NOMO-1 treated with dmso at 0.1 percent for 144 hours (cell line): ENCODE data around the gene FNDC10.
"Not testable (repeated sequence)": the region's sequence is repeated elsewhere in the genome, so short reads cannot be mapped to it uniquely, and the experiment has no call there.

Experiments used
- DNase-seq: peaks from one replicate; lab custom pipeline; 2025; ENCODE audit not compliant: unreplicated experiment; lab: John Stamatoyannopoulos, UW

Gene FNDC10

DNA sequence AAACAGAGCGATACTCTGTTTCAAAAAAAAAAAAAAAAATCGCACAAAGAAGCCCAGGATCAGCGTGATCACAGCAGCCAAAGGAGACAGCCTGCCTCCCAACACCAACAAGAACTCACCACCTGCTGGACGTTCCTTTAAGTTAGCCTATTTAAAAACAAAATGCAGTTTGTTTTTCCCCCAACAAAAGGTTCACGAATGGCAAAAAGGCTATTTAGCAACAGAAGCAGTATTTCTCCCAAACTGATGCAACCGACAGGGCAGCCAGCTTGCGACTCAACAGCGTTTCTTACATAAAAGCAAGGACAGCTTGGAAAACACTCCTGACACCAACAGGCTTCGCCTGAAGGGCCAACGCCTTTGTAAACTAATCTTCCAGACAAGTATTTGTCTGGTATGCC is 32.0 kb downstream of the FNDC10 start:
- no peak for DNase-seq

DNA sequence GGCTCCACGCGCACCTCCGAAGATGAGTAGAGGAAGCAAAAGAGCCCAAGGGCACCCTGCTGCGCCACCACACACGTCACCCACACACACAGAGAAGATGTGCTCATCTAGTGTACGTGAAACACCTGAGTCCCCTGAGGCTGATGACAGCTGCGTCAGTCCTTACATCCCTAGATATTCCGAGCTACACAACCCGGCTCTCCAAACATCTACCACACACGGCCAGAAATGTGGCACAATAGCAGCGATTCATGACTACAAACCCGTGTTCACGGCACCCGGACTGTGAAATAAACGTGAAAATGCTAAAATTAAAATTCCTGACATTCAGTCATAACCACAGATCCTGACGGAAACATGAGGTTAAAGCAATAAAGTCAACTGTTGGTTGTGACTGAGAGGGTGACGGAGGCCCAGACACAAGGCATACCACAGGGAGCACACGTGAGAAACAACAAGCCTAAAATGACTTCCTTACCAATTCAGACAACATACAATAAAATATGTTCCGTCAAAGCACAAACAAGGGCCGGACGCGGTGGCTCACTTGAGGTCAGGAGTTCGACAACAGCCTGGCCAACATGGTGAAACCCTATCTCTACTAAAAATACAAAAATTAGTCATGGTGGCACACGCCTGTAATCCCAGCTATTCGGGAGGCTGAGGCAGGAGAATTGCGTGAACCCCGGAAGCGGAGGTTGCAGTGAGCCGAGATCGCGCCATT is 32.6 kb downstream of the FNDC10 start:
- no peak for DNase-seq

DNA sequence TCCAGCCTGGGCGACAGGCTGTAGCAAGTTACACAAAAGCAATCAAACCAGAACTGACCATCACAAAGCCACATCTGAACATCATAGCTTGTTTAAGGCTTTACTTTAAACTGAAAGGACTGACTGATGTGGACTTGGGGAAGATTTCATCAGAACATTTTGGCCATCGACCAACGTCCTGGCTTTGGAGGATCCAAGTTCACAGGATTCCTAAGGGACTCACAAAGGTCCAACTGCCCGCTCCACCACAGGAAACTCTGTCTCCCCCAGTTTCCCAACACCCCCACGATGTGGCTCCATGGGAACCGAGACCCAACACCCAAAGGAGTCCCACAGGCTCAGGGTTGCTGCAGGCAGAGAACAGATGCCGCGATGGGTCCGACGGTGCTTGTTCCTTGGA is 34.6 kb downstream of the FNDC10 start:
- no peak for DNase-seq

- no peak for DNase-seq
Measured at GRCh38 chr1:1564268-1564667, 35.7 kb downstream of the FNDC10 start.

DNA sequence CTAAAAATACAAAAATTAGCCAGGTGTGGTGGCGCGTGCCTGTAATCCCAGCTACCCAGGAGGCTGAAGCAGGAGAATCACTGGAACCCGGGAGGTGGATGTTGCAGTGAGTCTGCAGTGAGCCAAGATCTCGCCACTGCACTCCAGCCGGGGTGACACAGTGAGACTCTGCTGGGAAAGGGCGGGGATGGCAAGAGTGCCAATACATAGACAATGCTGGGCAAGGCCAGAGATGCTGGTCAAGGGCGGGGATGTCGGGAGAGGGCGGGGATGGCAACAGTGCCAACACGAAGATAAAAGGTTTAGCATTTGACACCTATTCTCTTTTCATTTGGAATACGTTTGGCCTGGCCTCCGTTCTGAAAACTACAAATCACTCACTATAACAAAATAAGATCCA is 36.2 kb downstream of the FNDC10 start:
- no peak for DNase-seq

- DNase-seq, result no peak
Measured at GRCh38 chr1:1562556-1563195, 37.3 kb downstream of the FNDC10 start.

DNA sequence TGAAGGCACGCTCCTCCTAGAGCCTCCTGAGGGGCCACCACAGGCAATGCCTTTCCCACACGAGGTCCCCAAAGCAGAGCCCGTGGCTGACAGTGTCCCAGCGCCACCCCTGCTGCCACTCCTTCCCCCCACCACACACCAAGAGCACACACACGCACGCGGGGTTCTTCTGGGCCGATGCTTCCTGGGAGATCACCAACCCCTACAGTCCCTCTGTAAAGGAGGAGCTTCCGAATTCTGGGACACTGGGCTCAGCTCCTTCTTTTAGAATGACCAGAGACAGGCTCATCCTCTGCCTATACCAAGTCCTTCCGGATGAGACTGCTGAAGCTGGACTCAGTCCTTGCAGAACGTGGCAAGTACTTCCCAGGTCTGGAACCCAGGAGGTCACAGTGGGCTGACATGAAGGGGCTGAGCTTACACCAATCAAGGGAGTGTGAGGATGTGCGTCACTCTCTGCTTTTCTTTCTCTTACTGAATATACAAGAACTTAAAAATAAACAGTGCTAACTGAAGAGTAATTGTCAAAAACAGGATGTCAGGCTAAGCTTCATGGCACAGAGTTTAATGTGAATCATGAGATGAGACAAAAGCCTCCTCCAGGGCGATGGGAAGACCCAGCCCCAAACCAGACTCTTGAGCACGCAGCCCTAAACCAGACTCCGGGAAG is 38.0 kb downstream of the FNDC10 start:
- DNase-seq, result no peak

DNA sequence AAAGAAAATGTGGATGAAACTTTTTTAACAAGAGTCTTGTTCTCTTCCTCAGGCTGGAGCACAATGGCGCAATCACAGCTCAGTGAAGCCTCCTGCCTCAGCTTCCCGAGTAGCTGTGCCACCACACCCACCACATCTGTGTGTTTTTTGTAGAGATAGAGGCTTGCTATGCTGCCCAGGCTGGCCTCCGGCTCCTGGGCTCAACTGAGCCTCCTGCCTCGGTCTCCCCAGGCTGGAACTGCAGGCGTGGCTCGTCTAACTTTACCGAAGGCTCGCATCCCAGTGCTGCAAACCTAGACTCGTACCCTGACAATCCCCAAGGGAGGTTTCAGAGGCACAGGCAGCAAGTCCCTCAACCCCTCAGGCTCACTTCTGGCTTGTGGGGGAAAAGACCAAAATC is 39.8 kb downstream of the FNDC10 start:
- DNase-seq, result no peak

GRCh38 chr1:1559066-1559465 is 40.9 kb downstream of the FNDC10 start:
- no peak for DNase-seq

DNA sequence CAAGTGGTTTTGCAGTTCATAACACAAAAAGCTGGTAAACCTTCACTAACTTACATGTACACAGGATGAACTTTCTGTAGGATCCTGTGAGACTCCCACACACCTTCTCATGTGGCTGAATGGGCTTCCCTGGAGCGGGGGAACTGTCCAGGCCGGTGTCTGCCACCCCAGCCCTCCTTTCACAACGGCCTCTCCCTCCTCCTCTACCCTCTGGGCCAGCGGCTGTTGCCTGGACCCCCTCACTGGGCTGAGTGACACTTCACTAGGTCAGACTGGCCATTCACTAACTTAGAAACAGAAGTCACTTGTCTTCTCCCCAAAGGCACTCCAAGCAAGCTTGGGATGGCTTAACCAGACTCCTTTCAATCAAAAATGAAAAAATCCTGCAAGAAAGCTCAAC is 41.3 kb downstream of the FNDC10 start:
- DNase-seq, result no peak

- not testable (repeated sequence) for DNase-seq
Measured at GRCh38 chr1:1557688-1558087, 42.2 kb downstream of the FNDC10 start.

- DNase-seq, result not testable (repeated sequence)
Measured at GRCh38 chr1:1556961-1557360, 43.0 kb downstream of the FNDC10 start.

DNA sequence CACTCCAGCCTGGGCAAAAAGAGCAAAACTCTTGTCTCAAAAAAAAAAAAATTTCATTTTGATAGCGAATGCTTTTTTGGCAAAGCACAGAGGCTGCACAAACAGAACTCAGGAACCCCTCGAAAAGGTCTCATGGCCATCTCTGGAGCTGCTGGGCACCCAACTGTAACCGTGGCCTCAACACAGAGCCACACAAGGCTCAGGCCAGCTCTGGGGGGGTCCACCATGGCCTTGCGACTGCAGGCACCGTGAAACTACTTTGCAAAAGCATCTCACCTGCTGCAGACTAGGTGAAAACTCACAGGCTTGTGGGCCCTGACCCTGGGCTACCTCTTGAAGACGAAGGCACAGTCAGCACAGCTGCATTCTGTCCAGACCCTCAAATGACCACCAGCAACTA is 43.4 kb downstream of the FNDC10 start:
- no peak for DNase-seq

DNA sequence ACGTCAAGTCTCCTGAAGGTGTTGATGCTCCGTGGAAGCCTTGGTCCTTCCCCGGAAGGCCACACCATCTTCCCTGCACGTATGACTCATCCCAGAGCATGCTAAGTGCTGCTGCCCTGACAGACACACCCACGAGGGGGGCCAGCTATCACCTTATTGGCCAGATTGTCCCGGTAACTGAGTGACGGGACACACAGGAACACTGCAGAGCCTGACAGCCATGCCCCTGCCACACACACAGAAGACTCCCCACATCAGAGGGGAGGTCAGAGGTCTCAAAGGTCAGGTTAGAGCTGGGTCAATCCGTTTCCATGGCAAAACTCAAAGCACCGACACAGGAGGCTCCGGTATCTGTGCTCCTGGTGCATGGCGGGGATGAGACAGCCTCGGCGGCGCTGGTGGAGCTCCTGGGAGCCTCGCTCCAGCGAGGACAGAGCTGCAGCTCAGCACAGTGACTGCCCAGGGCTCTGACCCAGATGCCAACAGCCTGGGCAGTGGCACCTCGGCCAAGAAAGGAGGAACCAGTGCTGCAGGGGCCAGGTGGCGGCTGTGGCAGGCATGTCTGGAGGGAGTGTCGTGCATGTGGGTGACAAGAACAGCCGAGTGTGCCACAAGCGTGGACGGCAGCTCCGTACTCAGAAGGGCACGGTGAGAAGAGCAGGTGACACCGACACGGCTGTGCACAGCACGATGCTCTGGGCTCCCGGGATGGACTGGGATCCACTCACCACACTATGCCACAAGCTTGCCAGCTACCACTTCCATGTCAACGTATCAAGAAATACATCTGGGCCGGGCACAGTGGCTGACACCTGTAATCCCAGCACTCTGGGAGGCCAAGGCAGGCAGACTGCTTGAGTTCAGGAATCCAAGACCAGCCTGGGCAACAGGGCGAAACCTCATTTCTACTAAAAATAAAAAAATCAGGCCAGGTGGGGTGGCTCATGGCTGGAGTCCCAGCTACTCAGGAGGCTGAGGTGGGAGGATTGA is 44.7 kb downstream of the FNDC10 start:
- DNase-seq, result no peak

- DNase-seq, result no peak
Measured at GRCh38 chr1:1554550-1554925, 45.4 kb downstream of the FNDC10 start.

GRCh38 chr1:1553821-1554494 is 46.0 kb downstream of the FNDC10 start:
- DNase-seq, result no peak

DNA sequence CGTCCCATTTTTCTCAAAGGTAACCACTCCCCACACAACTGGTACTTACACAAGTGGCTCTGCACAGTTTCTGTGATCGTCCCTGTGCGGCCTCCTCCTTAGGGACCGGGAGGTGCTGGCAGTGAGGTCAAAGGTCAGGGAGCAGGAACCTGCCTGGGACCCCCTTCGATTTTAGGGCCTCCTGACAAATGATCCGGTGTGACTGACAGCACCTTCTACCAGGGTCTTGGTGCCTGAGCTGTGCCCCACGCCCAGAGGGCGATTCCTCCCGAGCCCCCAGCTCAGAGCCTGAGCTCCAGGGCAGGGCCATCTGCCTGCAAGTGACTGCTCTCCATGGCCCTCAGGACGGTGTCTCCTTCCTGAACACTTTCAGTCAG is 47.7 kb downstream of the FNDC10 start:
- DNase-seq, result no peak

DNA sequence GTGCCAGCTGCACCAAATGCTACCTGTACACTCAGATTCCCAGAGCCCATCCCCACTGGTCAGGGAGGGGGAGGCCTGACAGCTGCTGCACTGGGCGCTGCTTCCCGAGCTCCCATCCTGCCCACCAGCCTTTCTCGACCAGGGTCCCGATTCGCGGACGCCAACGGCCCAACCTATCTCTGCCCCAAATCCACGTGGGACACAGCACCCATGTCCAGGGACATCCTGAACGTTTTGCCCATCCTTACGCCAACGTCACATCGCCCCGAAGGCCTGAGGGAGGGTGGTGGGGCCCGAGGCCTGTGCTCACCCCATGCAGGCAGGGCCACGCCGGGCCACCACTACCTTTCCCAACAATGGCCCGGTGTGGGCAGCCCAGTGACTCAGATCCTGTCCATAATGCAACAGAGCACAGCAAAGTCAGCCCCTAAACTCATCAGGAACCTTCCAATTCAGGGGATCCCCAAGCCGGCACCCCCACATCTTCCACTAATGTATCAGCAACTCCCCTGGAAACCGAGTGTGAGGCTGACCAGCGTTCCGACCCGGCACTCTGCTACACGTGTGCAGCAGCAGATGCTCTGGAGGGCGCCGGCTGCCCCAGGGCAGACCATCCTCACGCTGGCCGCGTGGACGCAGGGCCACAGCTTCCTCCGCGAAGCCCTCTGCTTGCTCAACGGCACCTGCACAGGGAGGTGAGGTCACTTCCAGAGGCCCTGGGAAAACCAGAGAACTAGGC is 48.2 kb downstream of the FNDC10 start:
- no peak for DNase-seq

DNA sequence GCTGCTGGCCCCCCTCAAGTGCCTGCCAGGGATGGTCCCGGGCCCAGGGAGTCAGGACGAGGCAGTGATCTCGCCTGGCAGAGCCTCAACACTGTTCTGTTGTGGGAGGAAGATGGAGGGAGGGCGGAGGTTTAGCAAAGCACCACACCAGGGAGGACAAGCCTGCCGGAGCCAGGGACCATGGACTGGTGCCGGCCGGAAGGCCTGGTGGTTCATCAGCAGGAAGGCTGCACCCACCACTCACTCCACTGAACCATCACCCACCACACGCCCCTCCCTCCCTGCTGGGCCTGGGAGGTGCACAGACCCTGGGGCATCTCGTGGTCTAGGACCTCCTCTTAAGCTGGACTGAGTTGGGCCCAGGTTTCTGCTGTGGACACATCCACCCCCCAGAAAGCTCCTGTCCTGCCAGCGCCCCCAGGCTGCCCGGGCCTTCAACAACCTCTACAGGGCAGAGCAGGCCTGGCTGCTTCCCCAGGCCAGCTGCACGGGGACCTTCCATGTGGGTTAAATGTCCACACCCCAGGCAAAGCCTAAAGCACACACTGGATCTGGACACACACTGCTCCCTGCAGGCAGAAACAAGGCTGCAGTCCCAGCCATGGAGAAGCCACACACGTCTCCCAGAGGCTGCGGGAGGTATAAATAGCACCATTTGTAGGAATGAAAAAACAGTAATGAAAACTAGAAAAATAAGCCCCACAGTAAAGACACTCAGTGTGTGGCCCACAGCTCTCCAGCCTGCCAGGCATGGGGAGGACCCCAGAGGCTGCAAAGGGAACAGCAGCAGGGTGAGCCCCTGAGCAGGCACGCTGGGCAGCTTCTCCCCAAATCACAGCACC is 49.1 kb downstream of the FNDC10 start:
- no peak for DNase-seq
